ENCODE results near the gene AGFG1.
A peak's percentile ranks its signal among the peaks of the same experiment; 100 is the strongest.
"Not testable (repeated sequence)": the region's sequence is repeated elsewhere in the genome, so short reads cannot be mapped to it uniquely, and the experiment has no call there.

The AGFG1 gene

GRCh38 chr2:227499627-227500300 lies 27.8 kb downstream of the AGFG1 start:
- DNase-seq (ENCODE audit: low spot score): no peak

DNA sequence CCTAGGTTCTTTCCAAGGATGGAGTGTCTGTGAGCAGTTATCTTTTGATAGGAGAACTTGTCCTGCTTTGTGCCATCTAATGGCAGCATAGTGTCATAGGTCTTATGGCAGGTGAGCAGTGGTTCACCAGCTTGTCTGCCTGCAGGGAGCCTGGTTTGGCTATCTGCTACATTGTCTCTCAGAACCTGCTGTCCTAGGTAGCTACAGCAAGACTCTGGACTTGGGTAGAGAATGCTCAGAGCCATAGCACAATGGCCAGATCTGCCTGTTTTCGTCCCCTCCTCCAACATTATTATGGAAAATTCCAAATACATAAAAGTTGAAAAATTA lies 28.3 kb downstream of the AGFG1 start:
- no peak for DNase-seq (ENCODE audit: low spot score)

- DNase-seq (ENCODE audit: low spot score): peak; percentile 39
Measured at GRCh38 chr2:227503433-227504406, 31.8 kb downstream of the AGFG1 start.

DNA sequence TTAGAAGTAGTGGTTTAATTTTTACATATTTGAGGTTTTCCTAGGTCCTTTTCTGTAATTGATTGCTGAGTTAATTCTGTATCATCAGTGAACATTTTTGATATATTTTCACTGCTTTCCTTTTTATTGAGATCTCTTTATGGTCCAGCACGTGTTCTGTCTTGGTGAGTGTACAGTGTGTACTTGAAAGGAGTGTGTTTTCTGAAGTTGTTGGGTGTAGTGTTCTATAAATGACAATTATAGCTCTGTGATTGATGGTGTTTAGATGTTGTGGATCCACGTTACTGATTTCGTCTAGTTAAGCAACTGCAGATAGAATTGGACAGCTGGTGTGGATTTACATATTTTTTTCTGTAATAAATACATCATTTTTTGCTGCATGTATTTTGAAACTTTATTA lies 32.7 kb downstream of the AGFG1 start:
- no peak for DNase-seq (ENCODE audit: low spot score)

DNA sequence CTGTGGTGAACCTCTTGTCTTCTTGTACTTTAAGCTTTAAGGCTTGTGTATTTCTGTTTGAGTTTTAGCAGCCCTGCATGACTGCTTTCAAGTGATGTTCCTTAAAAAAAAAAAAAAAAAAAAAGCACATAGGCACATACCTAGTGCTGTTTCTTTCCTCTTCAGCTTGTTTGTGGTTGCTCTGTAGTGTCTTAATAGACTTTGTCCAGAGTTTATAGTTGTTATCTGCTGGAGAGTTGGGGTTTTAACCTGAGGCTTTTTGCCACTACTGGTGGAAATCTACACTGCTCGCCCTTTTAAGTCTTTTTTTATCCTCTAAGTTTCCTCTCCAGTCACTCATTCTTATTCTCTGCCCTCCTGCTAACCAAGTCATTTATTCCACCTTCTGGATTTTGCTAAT lies 34.5 kb downstream of the AGFG1 start:
- DNase-seq (ENCODE audit: low spot score): no peak

DNA sequence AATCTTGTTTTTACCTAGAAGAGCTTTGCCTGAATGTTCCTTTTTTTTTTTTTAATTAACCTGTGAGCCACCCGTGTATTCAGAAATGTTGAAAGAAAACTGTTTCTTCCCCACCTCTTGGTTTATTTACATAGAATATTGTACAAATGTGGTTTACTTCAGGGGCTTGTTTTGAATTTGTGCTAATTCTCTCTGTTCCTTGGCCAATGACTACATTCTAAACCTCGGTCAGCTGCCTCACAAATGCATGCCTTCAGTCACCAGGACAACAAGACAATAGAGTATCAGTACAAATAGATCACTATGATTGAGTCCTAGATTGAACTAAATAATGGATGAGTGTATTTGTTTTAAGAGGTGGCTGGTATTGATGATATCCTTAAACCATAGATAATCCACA lies 36.0 kb downstream of the AGFG1 start:
- DNase-seq (ENCODE audit: low spot score): no peak

GRCh38 chr2:227509076-227509475 lies 37.1 kb downstream of the AGFG1 start:
- no peak for DNase-seq (ENCODE audit: low spot score)

- peak; percentile 24 for DNase-seq (ENCODE audit: low spot score)
Measured at GRCh38 chr2:227509824-227510619, 38.1 kb downstream of the AGFG1 start.

DNA sequence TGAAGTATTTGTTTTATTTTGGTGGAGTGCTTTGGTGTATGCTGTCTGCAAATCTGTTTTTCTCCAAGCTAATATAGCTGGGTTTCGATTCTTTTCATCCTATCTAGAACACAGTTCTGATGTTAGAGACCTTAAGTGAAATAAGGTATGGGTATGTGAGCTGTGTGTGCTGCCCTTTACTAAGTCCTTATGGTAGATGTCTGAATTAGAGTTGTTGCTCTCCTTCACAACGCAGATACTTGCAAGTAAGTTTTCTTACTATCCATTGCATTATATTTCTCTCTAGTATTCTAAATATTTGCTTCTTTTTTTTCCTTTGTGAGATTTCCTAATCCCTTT lies 38.6 kb downstream of the AGFG1 start:
- no peak for DNase-seq (ENCODE audit: low spot score)

GRCh38 chr2:227511239-227511930 lies 39.4 kb downstream of the AGFG1 start:
- DNase-seq (ENCODE audit: low spot score): peak; percentile 31

- DNase-seq (ENCODE audit: low spot score): no peak
Measured at GRCh38 chr2:227511955-227512354, 40.0 kb downstream of the AGFG1 start.

- no peak for DNase-seq (ENCODE audit: low spot score)
Measured at GRCh38 chr2:227513113-227513512, 41.2 kb downstream of the AGFG1 start.

DNA sequence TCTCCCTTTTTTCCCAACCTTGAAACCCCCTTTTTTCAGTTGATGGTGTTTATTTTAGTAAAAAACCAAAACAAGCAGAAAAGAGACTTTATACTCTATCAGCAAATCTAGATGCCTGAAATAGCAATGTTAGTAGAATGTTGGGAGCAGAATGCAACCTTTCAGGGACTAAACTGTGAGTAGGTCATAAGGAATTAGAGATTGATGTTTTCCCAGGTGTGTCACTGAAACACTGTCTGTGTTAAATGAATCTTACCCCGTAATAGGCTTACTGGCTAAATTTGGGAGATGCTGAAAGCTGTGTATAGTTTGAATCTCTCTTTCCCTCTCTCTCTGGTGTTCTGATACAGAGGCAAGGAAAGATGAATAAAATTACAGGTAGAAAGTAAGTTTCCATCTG lies 43.8 kb downstream of the AGFG1 start:
- no peak for DNase-seq (ENCODE audit: low spot score)

GRCh38 chr2:227517724-227518123 lies 45.8 kb downstream of the AGFG1 start:
- no peak for DNase-seq (ENCODE audit: low spot score)

GRCh38 chr2:227518278-227518865 lies 46.4 kb downstream of the AGFG1 start:
- DNase-seq (ENCODE audit: low spot score): not testable (repeated sequence)

GRCh38 chr2:227521178-227521577 lies 49.2 kb downstream of the AGFG1 start:
- DNase-seq (ENCODE audit: low spot score): not testable (repeated sequence)

DNA sequence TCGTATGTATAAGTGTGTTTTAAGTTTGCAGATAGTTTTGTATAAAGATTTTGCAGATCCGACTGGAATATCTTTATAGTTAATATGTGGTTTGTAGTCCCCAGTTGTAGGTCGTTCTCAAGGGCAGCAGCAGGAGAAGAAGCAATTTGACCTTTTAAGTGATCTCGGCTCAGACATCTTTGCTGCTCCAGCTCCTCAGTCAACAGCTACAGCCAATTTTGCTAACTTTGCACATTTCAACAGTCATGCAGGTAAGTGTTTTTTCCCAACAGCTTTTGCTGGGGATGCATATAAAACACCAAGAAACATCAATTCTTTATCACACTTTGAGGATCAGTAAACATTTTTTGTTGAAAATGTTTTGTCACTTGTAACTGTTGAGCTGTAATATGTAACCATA lies 52.7 kb downstream of the AGFG1 start:
- no peak for DNase-seq (ENCODE audit: low spot score)

DNA sequence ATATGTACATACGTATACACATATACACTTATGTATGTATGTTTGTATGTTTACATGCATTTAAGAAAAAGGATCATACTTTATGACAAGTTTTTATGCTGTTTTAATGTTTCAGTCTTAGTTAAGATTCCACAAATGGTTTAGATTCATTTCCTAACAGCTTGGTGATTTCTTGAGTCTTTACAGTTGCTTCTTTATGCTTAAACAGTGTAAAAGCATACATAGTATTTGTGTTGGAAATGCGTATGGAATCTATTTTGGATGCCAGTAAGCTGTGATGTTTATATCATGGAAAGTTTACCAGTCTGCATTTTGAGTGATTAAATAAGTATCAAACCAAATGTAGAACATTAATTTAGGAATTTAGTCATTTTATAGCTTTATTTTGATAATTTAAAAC lies 55.4 kb downstream of the AGFG1 start:
- DNase-seq (ENCODE audit: low spot score): no peak

DNA sequence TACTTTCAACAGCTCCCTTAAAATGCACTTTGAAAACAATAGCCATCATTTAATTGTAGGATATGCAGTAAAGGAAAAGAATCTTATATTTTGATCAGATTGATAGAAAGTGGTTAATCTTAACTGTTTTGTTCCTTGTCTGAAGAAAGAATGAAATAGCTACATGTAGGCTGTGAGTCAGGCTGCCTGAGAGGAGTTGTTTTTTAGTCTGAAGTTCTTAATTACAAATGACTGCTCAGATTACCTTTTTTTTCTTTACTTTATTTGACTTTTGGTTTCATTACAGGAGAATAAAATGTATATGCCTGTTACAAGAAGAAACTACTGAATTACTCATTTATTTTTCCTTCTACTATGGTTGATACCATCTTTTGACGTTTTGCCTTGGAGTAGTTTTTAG lies 56.8 kb downstream of the AGFG1 start:
- DNase-seq (ENCODE audit: low spot score): no peak

DNA sequence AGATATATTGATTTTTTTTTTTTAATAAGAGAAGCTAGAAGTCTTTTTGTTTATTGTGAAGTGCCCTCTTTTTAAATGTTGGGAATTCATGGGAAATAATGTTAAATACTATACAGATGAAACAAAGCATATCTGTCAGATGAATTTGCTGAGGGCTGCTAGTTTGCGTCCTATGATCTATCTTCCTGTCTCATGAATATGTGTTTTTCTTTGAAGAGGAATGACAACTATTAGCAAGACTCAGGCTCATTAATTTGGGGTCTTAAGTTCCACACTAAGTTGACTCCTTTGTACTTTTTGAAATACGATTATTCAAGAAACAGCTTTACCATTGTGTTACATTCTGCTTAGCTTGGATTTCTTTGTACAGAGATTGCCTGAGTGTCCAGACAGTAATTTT lies 57.9 kb downstream of the AGFG1 start:
- DNase-seq (ENCODE audit: low spot score): no peak

DNA sequence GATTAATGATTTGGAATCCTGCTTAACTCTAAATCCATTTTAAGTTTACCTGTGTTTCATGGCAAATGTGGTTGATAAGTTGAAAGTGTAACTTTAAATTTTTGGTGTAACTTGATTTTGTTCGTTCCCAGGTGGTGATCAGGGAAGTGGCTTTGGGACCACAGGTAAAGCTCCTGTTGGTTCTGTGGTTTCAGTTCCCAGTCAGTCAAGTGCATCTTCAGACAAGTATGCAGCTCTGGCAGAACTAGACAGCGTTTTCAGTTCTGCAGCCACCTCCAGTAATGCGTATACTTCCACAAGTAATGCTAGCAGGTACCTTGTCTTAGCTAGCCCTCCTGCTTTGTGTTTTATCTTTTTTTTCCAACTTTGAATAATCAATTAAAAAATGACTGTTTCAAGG lies 62.8 kb downstream of the AGFG1 start:
- DNase-seq (ENCODE audit: low spot score): no peak

GRCh38 chr2:227536445-227536844 lies 64.5 kb downstream of the AGFG1 start:
- no peak for DNase-seq (ENCODE audit: low spot score)
